ENCODE measurements around the gene CFAP46. TPM values are rescaled to one million over a fixed set of nuclear protein-coding genes. Genes with fewer than 3 reads are reported as not detected.
"Not testable (repeated sequence)": the region's sequence is repeated elsewhere in the genome, so short reads cannot be mapped to it uniquely, and the experiment has no call there.

Gene CFAP46
- polyA plus RNA-seq, 6 donors from 2014 or later, result 0.05 TPM; not detected in 5

GRCh38 chr10:132802694-132803320 is 139.6 kb downstream of the CFAP46 start:
- Mint-ChIP-seq H3K27ac (no peak overlapping the region), H3K27me3 (peaks cover 0 to 4% (median 0%) of the 10 kb centered on the region in 3 donors), H3K4me1 (no peaks in the 10 kb centered on the region), H3K36me3 (no peaks in the 10 kb centered on the region), H3K9me3 (peaks cover 0 to 5% (median 0%) of the 10 kb centered on the region in 7 donors), H3K4me3 (no peak overlapping the region)
- ATAC-seq (ENCODE audit: low read depth in 2 of 2), result no peak
- no peak for DNase-seq

- H3K4me1 Mint-ChIP-seq, result no peaks in the 10 kb centered on the region
- peak overlapping the region in 1 of 6 donors; percentile 60 for H3K27ac Mint-ChIP-seq
- no peak overlapping the region for H3K4me3 Mint-ChIP-seq
- DNase-seq (no peak), ATAC-seq (ENCODE audit: low read depth in 2 of 2) (no peak)
- peaks cover 0 to 5% (median 0%) of the 10 kb centered on the region in 7 donors for H3K9me3 Mint-ChIP-seq
- no peaks in the 10 kb centered on the region for H3K36me3 Mint-ChIP-seq
- H3K27me3 Mint-ChIP-seq, result peaks cover 0 to 4% (median 0%) of the 10 kb centered on the region in 3 donors
Observed at GRCh38 chr10:132802048-132802447, 140.3 kb downstream of the CFAP46 start.

GRCh38 chr10:132799865-132800264 is 142.5 kb downstream of the CFAP46 start:
- H3K27ac Mint-ChIP-seq, result no peak overlapping the region
- DNase-seq (no peak), ATAC-seq (ENCODE audit: low read depth in 2 of 2) (no peak)
- H3K36me3 Mint-ChIP-seq, result no peaks in the 10 kb centered on the region
- H3K27me3 Mint-ChIP-seq, result peaks cover 0 to 4% (median 0%) of the 10 kb centered on the region in 3 donors
- H3K9me3 Mint-ChIP-seq, result peaks cover 0 to 5% (median 0%) of the 10 kb centered on the region in 7 donors
- no peak overlapping the region for H3K4me3 Mint-ChIP-seq
- H3K4me1 Mint-ChIP-seq, result no peaks in the 10 kb centered on the region

GRCh38 chr10:132798876-132799275 is 143.5 kb downstream of the CFAP46 start:
- Mint-ChIP-seq H3K36me3 (no peaks in the 10 kb centered on the region), H3K27ac (no peak overlapping the region)
- no peak for ATAC-seq (ENCODE audit: low read depth in 2 of 2)

GRCh38 chr10:132798403-132798802 is 144.0 kb downstream of the CFAP46 start:
- DNase-seq (no peak), ATAC-seq (ENCODE audit: low read depth in 2 of 2) (no peak)
- Mint-ChIP-seq H3K36me3 (no peaks in the 10 kb centered on the region), H3K9me3 (peaks cover 0 to 5% (median 0%) of the 10 kb centered on the region in 7 donors), H3K4me3 (no peak overlapping the region), H3K27ac (no peak overlapping the region), H3K27me3 (no peaks in the 10 kb centered on the region), H3K4me1 (no peaks in the 10 kb centered on the region)

More at GRCh38 chr10:132798876-132799275, 143.5 kb downstream of the CFAP46 start:
- H3K4me1 Mint-ChIP-seq, result no peaks in the 10 kb centered on the region
- H3K9me3 Mint-ChIP-seq, result peaks cover 0 to 5% (median 0%) of the 10 kb centered on the region in 7 donors
- DNase-seq, result no peak
- H3K27me3 Mint-ChIP-seq, result no peaks in the 10 kb centered on the region
- H3K4me3 Mint-ChIP-seq, result no peak overlapping the region

GRCh38 chr10:132797986-132798385 is 144.4 kb downstream of the CFAP46 start:
- not testable (repeated sequence) for DNase-seq; H3K36me3 Mint-ChIP-seq; H3K9me3 Mint-ChIP-seq; ATAC-seq (ENCODE audit: low read depth in 2 of 2); H3K27me3 Mint-ChIP-seq; H3K4me1 Mint-ChIP-seq; H3K27ac Mint-ChIP-seq; H3K4me3 Mint-ChIP-seq

- ATAC-seq (ENCODE audit: low read depth in 2 of 2) (no peak), DNase-seq (no peak)
- peaks cover 0 to 7% (median 0%) of the 10 kb centered on the region in 3 donors for H3K27me3 Mint-ChIP-seq
- peaks cover 0 to 1% (median 0%) of the 10 kb centered on the region in 7 donors for H3K9me3 Mint-ChIP-seq
- no peaks in the 10 kb centered on the region for H3K36me3 Mint-ChIP-seq
- H3K27ac Mint-ChIP-seq, result no peak overlapping the region
- H3K4me3 Mint-ChIP-seq, result no peak overlapping the region
- H3K4me1 Mint-ChIP-seq, result no peaks in the 10 kb centered on the region
Observed at GRCh38 chr10:132796846-132797245, 145.5 kb downstream of the CFAP46 start.

GRCh38 chr10:132793871-132794849 is 148.2 kb downstream of the CFAP46 start:
- DNase-seq (no peak), ATAC-seq (ENCODE audit: low read depth in 2 of 2) (no peak)
- Mint-ChIP-seq H3K9me3 (no peaks in the 10 kb centered on the region), H3K27me3 (peaks cover 0 to 26% (median 0%) of the 10 kb centered on the region in 3 donors), H3K27ac (no peak overlapping the region), H3K4me1 (no peaks in the 10 kb centered on the region), H3K36me3 (no peaks in the 10 kb centered on the region), H3K4me3 (no peak overlapping the region)

GRCh38 chr10:132793213-132793612 is 149.2 kb downstream of the CFAP46 start:
- DNase-seq, result no peak
- H3K27me3 Mint-ChIP-seq, result peaks cover 0 to 26% (median 0%) of the 10 kb centered on the region in 3 donors
- no peaks in the 10 kb centered on the region for H3K4me1 Mint-ChIP-seq
- H3K4me3 Mint-ChIP-seq, result no peak overlapping the region
- H3K9me3 Mint-ChIP-seq, result no peaks in the 10 kb centered on the region
- no peaks in the 10 kb centered on the region for H3K36me3 Mint-ChIP-seq
- no peak for ATAC-seq (ENCODE audit: low read depth in 2 of 2)
- H3K27ac Mint-ChIP-seq, result no peak overlapping the region

- H3K4me3 Mint-ChIP-seq, result no peak overlapping the region
- ATAC-seq (ENCODE audit: low read depth in 2 of 2) (no peak), DNase-seq (no peak)
- H3K27me3 Mint-ChIP-seq, result peaks cover 0 to 26% (median 0%) of the 10 kb centered on the region in 3 donors
- no peaks in the 10 kb centered on the region for H3K9me3 Mint-ChIP-seq
- no peak overlapping the region for H3K27ac Mint-ChIP-seq
- H3K36me3 Mint-ChIP-seq, result no peaks in the 10 kb centered on the region
- no peaks in the 10 kb centered on the region for H3K4me1 Mint-ChIP-seq
Observed at GRCh38 chr10:132792796-132793195, 149.6 kb downstream of the CFAP46 start.

- H3K27me3 Mint-ChIP-seq, result peaks cover 0 to 26% (median 0%) of the 10 kb centered on the region in 3 donors
- H3K36me3 Mint-ChIP-seq; H3K27ac Mint-ChIP-seq; H3K4me1 Mint-ChIP-seq; DNase-seq; H3K9me3 Mint-ChIP-seq; H3K4me3 Mint-ChIP-seq; ATAC-seq (ENCODE audit: low read depth in 2 of 2): not testable (repeated sequence)
Observed at GRCh38 chr10:132792099-132792498, 150.3 kb downstream of the CFAP46 start.

- no peaks in the 10 kb centered on the region for H3K36me3 Mint-ChIP-seq
- no peak for DNase-seq
- no peak overlapping the region for H3K27ac Mint-ChIP-seq
Observed at GRCh38 chr10:132790934-132791829, 151.2 kb downstream of the CFAP46 start.

GRCh38 chr10:132790470-132790869 is 151.9 kb downstream of the CFAP46 start:
- H3K4me1 Mint-ChIP-seq, result no peaks in the 10 kb centered on the region
- H3K27me3 Mint-ChIP-seq, result peaks cover 0 to 26% (median 0%) of the 10 kb centered on the region in 3 donors
- no peak for DNase-seq
- H3K27ac Mint-ChIP-seq, result no peak overlapping the region
- H3K9me3 Mint-ChIP-seq, result no peaks in the 10 kb centered on the region
- ATAC-seq (ENCODE audit: low read depth in 2 of 2), result no peak
- no peak overlapping the region for H3K4me3 Mint-ChIP-seq
- H3K36me3 Mint-ChIP-seq, result no peaks in the 10 kb centered on the region

More at GRCh38 chr10:132790934-132791829, 151.2 kb downstream of the CFAP46 start:
- no peak overlapping the region for H3K4me3 Mint-ChIP-seq
- H3K27me3 Mint-ChIP-seq, result peaks cover 0 to 26% (median 0%) of the 10 kb centered on the region in 3 donors
- H3K9me3 Mint-ChIP-seq, result no peaks in the 10 kb centered on the region
- no peaks in the 10 kb centered on the region for H3K4me1 Mint-ChIP-seq
- ATAC-seq (ENCODE audit: low read depth in 2 of 2), result no peak

Data from naive B cell (primary cell).